ENCODE data around the gene MYRF. TPM values are rescaled to one million over a fixed set of nuclear protein-coding genes. Genes with fewer than 3 reads are reported as not detected.

Gene MYRF
- total RNA-seq, 2 experiments from 2014 or later: 0.91 to 1.0 TPM

DNA sequence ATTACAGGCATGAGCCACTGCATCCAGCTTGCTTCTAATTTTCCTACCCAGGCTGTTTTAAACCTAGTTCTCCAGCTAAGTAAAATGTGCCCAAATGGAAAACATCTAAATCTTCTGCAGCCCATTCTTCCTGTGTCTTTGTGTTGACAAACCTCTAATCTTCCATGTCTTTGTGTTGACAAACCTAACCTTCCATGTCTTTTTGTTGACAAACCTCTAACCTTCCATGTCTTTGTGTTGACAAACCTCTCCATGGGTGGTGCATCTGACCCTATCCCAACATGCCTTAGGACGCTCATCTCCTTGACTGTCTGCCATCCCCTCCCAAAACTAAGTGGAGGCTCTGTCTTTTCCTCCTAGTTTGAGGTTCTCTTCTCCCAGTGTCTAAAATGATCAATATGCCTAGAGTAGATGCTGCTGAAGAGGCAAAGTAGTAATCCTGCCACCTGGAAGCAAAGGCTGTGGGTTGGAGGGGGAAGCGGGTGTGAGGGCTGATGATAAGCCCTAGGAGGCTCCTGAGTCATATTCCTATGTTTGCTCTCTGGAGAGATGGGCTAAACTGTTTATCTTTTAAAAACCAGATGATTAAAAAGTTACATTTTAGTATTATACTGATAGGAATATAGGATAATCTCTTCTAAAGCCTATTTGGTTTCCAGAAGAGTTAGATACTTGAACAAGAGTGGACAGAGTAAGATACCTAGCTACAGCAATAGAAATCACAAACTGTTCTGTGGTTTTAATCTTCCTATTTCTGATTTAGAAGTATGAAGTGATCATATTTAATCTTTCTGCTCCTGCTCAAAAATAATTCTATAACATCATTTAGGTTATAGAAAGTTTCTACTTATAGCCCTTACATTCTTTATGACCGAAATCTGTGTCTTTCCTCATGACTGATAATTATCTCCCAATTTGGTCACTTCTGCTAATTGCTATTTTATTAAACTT, 48.2 kb downstream of the MYRF start:
- POLR2A ChIA-PET: no interaction called here
- CTCF ChIA-PET: interaction anchor here (0.7 kb wide), 1 partner anchor 15 kb away, joined by 3 read pairs; no protein-coding TSS in a partner anchor

DNA sequence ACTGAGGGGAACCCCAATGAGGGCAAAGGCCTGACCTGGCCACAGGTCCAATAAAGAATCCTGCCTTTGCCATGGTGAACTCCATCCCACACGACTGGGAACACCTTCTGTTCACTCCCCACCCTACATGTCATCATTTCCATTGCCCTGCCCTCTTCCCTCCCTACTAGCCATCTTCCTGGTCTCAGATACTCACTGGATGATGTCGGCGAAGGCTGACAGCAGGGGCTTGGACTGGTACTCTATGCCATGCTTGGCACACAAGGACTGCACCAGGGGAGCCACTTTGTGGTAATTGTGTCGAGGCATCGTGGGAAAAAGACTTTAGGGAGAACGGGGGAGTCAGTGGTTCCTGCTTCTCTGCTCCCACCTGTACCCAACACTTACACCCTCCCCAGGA, 50.2 kb downstream of the MYRF start:
- CTCF ChIA-PET: interaction anchor here (1.4 to 2.2 kb wide), 2 partner anchors 12 to 145 kb away, joined by 3 to 5 read pairs; no protein-coding TSS in a partner anchor
- POLR2A ChIA-PET: no interaction called here

DNA sequence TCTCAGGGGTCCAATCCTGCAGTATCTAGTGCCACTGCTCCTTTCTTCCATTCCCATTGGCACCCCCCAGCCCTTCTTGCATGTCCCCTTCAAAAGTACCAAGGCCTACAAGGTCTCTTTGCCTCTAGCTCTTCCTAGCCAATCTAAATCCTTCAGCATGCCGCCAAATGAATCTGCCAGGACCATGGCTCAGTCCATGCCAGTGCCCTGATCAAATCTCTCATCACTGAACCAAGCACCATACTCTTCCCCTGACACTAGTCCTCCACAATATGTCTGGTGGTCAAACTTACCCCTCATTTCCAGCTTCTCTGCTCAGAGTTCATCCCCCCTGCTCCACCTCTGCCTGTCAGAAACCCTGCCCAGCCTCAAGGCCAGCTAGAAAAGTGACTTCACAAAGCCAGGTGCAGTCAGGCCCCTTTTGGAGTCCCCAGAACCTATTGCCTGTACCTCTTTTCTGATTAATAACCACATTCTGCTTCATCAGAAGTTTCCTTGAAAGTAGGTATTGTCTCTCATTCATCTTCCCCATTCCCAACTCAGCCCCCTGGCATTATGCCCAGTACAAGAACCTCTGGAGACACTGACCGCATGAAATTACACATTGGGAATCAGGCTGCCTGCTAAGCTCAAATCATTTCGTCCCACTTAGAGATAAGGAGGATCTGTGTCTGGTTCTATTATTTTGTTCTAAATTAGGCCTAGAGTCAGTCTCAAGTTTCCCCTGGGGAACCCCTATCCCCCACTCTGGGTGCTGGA, 51.6 kb downstream of the MYRF start:
- ChIA-PET POLR2A (no interaction called here), CTCF (no interaction called here)

DNA sequence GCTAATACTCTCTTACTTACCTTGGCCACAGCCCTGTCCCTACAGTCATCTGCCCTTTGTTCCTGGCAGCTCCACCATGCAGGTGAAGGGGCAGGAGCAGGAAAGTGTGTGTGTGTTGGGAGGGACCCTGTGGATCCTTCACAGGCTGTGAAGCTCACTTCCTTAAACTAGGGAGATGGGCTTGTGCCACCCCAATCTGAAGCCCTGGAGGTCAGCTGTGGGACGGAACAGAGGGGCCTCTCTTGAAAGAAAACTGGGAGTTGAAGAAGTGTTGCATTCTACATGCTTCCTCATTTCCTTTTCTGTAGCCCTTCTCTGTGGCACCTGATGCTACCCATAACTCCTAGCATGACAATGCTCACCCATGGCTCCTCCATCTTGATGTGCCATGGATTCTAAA, 52.7 kb downstream of the MYRF start:
- POLR2A ChIA-PET: interaction anchor here (2.1 kb wide), 1 partner anchor 10 kb away, joined by 5 read pairs; no protein-coding TSS in a partner anchor

DNA sequence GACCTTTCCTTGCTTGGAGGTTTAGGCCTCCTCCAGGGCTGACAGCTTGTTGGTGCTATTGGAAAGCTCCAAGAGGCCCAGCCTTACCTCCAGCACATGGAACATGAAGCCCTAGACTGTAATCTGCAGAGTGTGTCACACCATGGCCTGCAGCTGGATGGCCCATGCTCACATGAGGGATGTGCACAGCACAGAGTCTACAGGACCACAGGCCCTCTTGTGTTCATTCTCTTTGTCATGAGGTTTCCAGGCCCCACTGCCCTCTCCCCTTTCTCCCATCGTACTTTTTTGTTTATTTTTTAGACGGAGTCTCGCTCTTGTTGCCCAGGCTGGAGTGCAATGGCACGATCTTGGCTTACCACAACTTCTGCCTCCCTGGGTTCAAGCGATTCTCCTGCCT, 54.3 kb downstream of the MYRF start:
- POLR2A ChIA-PET: interaction anchor here (2.1 kb wide), 1 partner anchor 8 kb away, joined by 5 read pairs; no protein-coding TSS in a partner anchor
- CTCF ChIA-PET: interaction anchor here (0.6 to 2.2 kb wide), 4 partner anchors 10 to 275 kb away, joined by 3 to 7 read pairs (median 4); partner anchors contain the start of gene FEN1

More for the DNA sequence above, 52.7 kb downstream of the MYRF start:
- CTCF ChIA-PET: interaction anchor here (0.8 kb wide), 1 partner anchor 8 kb away, joined by 3 read pairs; no protein-coding TSS in a partner anchor

DNA sequence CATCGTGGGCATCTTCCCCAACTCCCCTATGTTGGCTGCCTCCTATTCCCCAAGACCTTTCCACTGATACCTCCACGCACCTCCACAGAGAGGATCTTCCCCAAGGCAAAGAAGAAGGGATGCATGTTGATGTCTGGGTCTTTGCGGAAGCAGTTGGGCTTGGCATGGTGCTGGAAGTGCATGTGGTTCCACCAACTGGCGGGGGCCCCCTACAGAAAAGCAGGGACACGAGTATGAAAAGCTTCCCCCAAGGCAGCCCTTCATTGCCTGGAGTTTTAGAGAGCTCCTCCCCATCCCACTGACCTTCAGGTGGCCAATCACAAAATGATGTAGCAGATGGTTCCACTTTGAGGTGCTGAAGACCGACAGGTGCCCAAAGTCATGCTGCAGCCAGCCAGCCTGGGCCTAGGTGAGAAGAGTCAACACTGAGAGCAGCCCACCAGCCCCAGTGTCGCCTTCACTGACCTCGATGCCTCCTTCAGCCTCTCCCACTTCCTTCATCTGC, 58.3 kb downstream of the MYRF start:
- ChIA-PET POLR2A (interaction anchor here (0.6 kb wide), 1 partner anchor 145 kb away, joined by 3 read pairs; no protein-coding TSS in a partner anchor), CTCF (interaction anchor here (1.8 kb wide), 1 partner anchor 14 kb away, joined by 5 read pairs; no protein-coding TSS in a partner anchor)

DNA sequence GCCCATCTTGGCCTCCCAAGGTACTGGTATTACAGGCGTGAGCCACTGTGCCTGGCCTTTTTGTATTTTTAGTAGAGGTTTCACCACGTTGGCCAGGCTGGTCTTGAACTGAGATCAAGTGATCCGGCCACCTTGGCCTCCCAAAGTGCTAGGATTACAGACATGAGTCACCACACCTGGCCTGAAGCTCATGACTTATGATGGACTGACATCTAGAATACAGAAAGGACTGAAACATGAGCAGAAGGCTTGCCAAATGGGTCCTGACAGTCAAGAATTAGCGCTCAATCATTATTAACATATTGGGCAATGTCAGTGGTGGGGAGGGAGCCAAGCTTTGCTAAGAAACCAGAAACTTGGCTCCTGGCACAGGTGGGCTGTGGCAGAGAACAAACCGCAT, 59.4 kb downstream of the MYRF start:
- ChIA-PET POLR2A (no interaction called here), CTCF (interaction anchor here (1.0 to 1.8 kb wide), 2 partner anchors 15 to 22 kb away, joined by 4 to 5 read pairs; no protein-coding TSS in a partner anchor)

DNA sequence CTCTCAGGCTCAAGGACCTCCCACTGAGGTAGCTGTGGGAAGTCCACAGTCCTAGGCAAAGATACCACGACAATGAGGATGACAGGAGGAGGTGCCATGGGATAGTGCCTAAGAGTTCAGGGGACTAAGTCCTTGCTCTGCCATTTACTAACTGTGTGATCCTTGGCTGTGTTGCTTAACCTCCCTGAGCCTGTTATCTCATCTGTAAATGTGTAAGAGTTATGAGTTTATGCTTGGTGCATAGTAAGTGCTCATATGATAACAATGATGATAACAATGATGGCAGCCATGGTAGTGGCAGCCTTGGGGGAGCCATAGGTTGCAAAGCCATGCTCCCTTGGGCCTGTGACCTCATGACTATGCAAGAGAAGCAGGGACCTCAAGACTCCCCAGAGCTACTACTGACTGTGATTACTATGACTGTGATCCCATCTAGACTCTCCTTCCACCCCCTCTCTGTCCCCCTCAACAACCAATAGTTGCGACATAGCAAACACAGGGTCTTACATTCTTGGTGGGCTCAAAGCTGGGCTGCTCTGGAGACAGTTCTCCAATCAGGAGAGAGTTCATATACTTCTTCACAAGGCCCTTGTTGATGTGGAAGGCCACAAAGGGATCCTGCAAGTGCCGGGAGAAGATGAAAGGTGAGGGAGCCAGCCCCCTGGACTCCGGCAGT, 60.4 kb downstream of the MYRF start:
- POLR2A ChIA-PET: interaction anchor here (0.6 kb wide), 1 partner anchor 11 kb away, joined by 3 read pairs; no protein-coding TSS in a partner anchor
- CTCF ChIA-PET: interaction anchor here (1.0 to 3.0 kb wide), 2 partner anchors 16 to 23 kb away, joined by 4 to 23 read pairs; no protein-coding TSS in a partner anchor

DNA sequence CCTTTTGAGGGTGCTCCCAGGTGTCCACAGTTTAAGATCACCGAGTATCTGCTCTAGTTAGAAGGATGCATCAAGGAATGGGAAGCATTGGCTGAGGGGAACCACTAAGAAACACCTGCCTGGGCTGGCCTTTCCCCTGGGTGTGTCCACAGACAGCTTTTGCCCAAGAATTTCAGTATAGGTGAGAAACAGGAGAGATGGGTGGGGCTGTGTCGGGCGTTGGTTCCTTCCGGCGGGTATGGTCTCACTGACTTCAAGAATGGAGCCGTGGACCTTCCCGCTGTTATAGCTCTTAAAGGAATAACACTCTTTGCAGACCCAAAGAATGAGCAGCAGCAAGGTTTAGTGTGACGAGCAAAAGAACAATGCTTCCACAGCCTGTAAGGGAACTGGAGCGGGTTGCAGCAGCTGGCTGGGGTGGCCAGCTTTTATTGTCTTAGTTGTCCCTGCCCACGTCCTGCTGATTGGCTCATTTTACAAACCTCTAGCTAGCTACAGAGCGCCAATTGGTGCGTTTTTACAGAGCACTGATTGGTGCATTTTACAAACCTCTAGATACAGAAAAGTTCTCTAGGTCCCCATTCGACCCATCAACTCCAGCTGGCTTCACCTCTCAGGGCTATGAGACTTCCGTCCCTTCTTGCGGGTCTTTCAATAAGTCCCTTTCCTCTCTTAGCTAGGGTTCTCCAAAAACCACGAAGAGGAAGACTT, 62.0 kb downstream of the MYRF start:
- POLR2A ChIA-PET: interaction anchor here (0.6 to 1.9 kb wide), 5 partner anchors 9 to 22 kb away, joined by 3 to 6 read pairs (median 5); partner anchors contain the start of genes FADS2, FEN1 and TMEM258
- CTCF ChIA-PET: interaction anchor here (1.1 to 3.0 kb wide), 6 partner anchors 13 to 267 kb away, joined by 3 to 23 read pairs (median 4); partner anchors contain the start of genes FEN1 and TMEM258

DNA sequence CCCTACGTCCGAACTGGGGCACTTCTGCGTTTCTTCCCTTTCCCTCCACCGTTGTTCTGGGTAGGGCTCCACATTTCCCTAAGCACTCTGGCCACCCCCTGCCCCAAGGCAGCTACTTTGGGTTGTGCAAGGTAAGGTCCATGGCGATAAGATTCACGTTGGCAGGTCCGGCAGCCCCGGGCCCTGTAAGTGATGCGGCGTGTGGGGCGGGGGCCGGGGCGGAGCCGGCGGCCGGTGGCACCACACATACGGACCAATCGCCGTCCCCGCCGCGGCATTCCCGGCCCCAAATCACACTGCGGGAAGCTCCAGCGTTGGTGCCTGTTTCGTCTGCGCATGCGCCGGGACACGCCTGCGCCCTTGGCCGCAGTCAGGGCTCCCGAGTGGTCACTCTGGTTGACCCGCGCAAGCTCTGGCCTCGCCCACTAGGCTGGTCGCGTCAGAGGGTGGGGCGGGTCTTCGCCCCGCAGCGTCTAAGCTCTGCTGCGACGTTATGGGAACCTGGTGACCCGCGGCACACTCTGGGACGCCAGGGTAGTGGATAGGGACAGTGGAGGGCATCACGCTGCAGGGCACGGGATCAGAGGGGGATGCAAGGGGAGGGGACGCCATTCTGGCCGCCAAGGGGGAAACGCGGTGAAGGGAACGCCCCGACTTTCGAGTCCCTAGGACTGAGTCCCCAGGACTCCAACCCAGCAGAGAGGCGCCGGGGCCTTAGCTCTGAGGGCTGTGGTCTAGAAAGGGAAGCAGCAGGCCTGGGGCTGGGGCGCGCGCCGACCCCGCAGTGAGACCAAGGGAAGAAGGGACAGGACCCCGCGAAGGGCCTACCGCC, 62.7 kb downstream of the MYRF start:
- CTCF ChIA-PET: interaction anchor here (0.7 to 3.0 kb wide), 9 partner anchors 13 to 266 kb away, joined by 3 to 23 read pairs (median 3); partner anchors contain the start of genes FEN1 and TMEM258

DNA sequence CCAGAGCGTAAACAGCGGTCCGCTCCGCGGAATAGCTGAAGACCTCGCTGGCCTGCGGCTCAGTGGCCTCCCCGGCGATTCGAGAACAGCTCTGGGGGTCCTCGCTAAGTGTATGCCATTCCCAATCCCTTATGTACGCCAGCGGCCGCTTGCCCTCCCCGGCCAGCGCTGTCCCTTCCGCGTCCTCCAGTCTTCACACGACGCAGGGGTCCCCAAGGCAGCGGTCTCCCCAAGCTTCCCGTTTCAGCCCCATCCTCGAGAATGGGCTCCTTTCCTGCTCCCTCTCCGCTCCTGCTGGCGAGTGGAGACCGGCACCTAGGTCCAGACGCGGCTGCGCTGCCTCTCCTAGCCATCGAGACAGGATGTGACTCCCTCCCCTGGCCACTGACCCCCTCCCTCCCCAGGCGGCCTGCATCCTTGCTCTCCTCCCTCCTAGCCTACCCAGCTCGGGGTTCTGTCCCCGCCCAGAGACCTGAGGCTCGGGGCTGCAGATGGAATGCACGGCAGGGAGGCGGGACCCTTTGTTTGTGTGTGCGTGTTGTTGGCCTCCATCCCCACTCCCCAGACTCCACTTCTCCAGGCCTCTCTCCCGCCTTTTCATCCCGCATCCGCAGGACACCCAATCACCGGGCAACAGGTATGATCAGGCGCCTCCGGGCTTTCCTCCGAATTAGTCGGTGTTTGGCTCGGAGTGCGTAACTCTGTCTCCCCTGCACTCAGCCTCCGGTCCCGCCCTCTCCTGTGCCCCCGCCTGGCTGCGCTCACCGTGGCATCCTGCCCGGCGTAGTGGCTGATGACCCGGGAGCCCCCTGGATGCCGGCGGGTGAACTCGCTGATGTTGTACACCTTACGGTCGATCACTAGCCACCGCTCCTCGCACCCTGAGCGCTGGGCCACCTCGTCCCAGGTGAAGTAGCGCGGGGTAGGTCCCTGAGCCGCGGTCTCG, 63.6 kb downstream of the MYRF start:
- CTCF ChIA-PET: interaction anchor here (0.7 to 3.0 kb wide), 9 partner anchors 13 to 265 kb away, joined by 3 to 23 read pairs (median 3); partner anchors contain the start of genes FEN1 and TMEM258
- POLR2A ChIA-PET: interaction anchor here (1.6 to 1.9 kb wide), 3 partner anchors 10 to 23 kb away, joined by 5 to 6 read pairs (median 5); partner anchors contain the start of genes FADS2, FEN1 and TMEM258

More for the DNA sequence above, 62.7 kb downstream of the MYRF start:
- POLR2A ChIA-PET: interaction anchor here (1.4 to 1.9 kb wide), 4 partner anchors 10 to 22 kb away, joined by 3 to 6 read pairs (median 5); partner anchors contain the start of genes FADS2, FEN1 and TMEM258

DNA sequence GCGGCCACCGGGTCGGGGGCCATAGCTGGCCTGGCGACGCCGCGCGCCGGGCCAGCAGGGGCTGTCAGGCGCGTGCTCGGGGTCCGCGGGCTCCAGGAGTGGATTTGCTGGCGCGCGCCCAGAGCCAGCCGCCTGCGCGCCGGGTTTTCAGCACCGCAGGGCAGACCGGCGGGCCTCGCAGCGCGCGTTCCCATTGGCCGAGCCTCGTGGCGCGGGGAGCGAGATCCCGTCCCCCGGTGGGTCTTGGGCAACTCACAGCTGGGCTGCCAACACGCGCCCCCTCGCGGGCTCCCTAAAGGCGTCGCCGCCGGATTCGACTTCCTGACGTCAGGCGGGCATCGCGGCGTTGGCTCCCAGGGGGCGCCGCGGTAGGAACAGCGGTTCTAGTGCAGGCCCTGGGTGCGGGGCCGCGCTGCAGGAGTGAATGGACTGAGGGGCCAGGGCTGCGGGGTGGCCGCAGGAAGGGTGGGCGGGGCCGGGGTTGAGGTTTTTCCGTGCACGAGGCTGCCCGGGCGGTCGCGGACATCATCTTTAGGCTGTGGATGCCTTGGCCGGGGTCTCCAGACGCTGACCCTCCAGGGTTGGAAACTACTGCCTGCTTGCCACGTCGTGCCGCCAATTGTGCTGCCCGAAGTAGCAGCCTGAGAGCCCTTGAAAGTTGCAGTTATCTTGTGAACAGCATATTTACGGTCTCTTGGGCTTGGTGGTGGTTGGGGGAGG, 64.5 kb downstream of the MYRF start, which contains the start of gene FADS1:
Gene FADS1 (minus strand): TSS at position 268 of the 720 bp plus-strand sequence. CDS start 74 bp downstream, at position 194.
- CTCF ChIA-PET: interaction anchor here (1.2 to 2.3 kb wide), 4 partner anchors 18 to 265 kb away, joined by 3 to 9 read pairs (median 3); no protein-coding TSS in a partner anchor
- POLR2A ChIA-PET: no interaction called here

DNA sequence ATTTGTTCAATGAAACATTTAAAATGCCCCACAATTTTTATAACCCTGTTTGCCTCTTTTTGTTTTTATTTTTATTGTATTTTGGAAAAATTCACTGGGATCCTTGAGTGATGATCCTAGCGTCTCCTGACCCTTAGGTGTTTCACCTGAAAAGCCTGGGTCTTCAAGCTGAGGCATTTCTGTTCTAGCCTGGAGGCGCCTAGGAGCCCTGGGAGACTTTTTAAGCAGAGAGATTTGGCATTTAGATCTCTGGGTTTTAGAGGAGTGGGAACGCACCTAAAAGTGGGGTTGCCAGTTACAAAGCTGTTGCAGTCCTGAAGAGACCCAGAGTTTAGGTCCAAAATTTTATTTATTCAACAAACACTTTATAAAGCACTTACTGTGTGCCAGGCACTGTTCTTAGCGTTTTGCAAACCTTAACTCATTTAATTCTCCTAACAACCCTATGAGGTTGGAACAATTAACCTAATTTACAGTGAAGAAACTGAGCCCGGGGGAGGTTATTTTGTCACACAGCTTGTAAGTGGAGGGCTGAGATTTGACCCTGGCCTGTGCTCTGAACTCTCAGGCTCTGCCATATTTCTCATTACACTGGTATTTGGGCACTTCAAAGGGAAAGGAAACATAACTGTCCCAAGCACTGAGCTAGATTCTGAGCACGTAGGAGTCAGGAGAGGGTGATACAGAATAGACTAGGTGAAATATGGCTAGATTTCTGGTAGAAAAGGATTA, 65.2 kb downstream of the MYRF start:
- ChIA-PET POLR2A (interaction anchor here (0.7 kb wide), 1 partner anchor 11 kb away, joined by 4 read pairs; no protein-coding TSS in a partner anchor), CTCF (interaction anchor here (0.8 to 1.2 kb wide), 2 partner anchors 19 to 85 kb away, joined by 3 read pairs; no protein-coding TSS in a partner anchor)

DNA sequence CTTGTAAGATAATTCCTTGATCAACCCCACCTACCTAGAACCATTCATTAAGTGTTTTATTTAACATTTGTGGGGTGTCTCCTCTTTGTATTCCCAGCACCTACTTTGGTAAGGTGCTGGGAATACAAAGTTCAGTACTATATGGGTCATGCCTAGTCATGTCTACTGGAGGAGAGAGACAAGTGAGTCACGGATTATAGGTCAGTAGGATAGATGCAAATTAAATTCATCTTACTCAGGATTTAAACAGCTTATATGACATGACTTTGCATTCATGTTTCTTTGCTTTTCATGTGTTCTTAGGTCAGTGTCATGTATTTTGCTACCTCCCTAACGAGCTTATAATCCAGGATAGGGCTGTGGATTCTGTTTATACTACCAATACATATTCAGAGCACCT, 67.7 kb downstream of the MYRF start:
- ChIA-PET POLR2A (interaction anchor here (0.6 kb wide), 1 partner anchor 9 kb away, joined by 3 read pairs; no protein-coding TSS in a partner anchor), CTCF (no interaction called here)
